HepG2 (cell line): ENCODE measurements around the gene SLC2A5. TPM values are rescaled to one million over a fixed set of nuclear protein-coding genes. Genes with fewer than 3 reads are reported as not detected.

Experiments used
- ATAC-seq: fragments of 200-7000 bp; cut with Tn5 transposase; 3 replicates; pipeline ENCODE4 v1.9.1; 2020; ENCODE audit warnings: mild to moderate bottlenecking, moderate library complexity
- BruUV-seq: library from RNA; stranded (reverse); fragments of 400-500 nt; replicated peaks from 2 replicates; lab custom pipeline; 2021; lab: Mats Ljungman, UMichigan
- CTCF ChIA-PET: fragments of 300-600 bp; formaldehyde crosslinking; extraction: SDS; loops from one replicate; lab custom pipeline; 2021; ENCODE audit warnings: low total read pairs, inconsistent platforms, low intra/inter-chr PET ratio; lab: Yijun Ruan, JAX
- POLR2A ChIA-PET: fragments of 350-600 bp; sonication (Branson Sonifier 250); formaldehyde crosslinking; loops from one replicate; lab custom pipeline; 2020; ENCODE audit warnings: antibody characterized with exemption, inconsistent platforms; lab: Yijun Ruan, JAX
- DNase-seq: peaks from one replicate; pipeline ENCODE4 v3.0.0-alpha.2; 2015; ENCODE audit warnings: low spot score
- FAIRE-seq: peaks from 3 replicates; lab custom pipeline; 2011; peaks lifted over from hg19 to GRCh38; lab: Jason Lieb, UNC
- H2AFZ ChIP-seq: one replicate; pipeline ENCODE4 v1.6.1; 2011; ENCODE audit warnings: low read length, inconsistent platforms
- H3K27ac ChIP-seq: fragments of 300-600 bp; 3 replicates; pipeline ENCODE4 v1.8.0; 2011; ENCODE audit warnings: mixed run types, mild to moderate bottlenecking, mixed read lengths, low read length, inconsistent platforms; ENCODE audit not compliant: insufficient read depth; ENCODE audit errors: extremely low read length
- H3K27me3 ChIP-seq, 2 experiments: fragments of 200-600 bp in 1 of 2; 2 replicates in 1 of 2; 3 replicates in 1 of 2; pipeline versions ENCODE4 v1.6.0 to v1.8.0; 2011; ENCODE audit warnings: low read length in 2 of 2, mild to moderate bottlenecking in 2 of 2, moderate library complexity in 2 of 2, inconsistent platforms in 1 of 2; ENCODE audit not compliant: insufficient read depth in 2 of 2, control insufficient read depth in 1 of 2
- H3K36me3 ChIP-seq, 2 experiments: fragments of 200-600 bp in 1 of 2; replicated peaks in 1 of 2; 2 replicates in 1 of 2; 3 replicates in 1 of 2; pipeline versions ENCODE4 v1.5.1 to v1.8.0; 2011; ENCODE audit warnings: low read length in 2 of 2, inconsistent platforms in 1 of 2; ENCODE audit not compliant: insufficient read depth in 2 of 2, control insufficient read depth in 1 of 2
- H3K4me1 ChIP-seq: 2 replicates; pipeline ENCODE4 v1.5.1; 2012; ENCODE audit warnings: low read length, inconsistent platforms; ENCODE audit not compliant: insufficient read depth
- H3K4me2 ChIP-seq: 2 replicates; pipeline ENCODE4 v1.6.0; 2011; ENCODE audit warnings: low read depth, low read length, inconsistent platforms
- H3K4me3 ChIP-seq, 3 experiments: fragments of 200-600 bp in 1 of 3; sonication (generic), shearing (Covaris generic) in 1 of 3; replicated peaks in 1 of 3; 2 replicates each; pipeline ENCODE4 v1.5.1; 2011 to 2016; ENCODE audit warnings: low read length in 3 of 3, inconsistent platforms in 2 of 3, low read depth in 2 of 3, mild to moderate bottlenecking in 2 of 3, control low read depth in 1 of 3, mixed read lengths in 1 of 3; ENCODE audit not compliant: insufficient read depth in 1 of 3
- H3K79me2 ChIP-seq: one replicate; pipeline ENCODE4 v1.6.1; 2011; ENCODE audit warnings: low read length, inconsistent platforms; ENCODE audit not compliant: insufficient read depth
- H3K9ac ChIP-seq: 2 replicates; pipeline ENCODE4 v1.6.0; 2011; ENCODE audit warnings: mild to moderate bottlenecking, low read depth, low read length, inconsistent platforms; ENCODE audit not compliant: insufficient read depth
- H3K9me3 ChIP-seq: 2 replicates; pipeline ENCODE4 v1.5.1; 2012; ENCODE audit warnings: mild to moderate bottlenecking, low read length
- H4K20me1 ChIP-seq: 2 replicates; pipeline ENCODE4 v1.6.0; 2011; ENCODE audit warnings: inconsistent platforms, mild to moderate bottlenecking, low read length, moderate library complexity; ENCODE audit not compliant: insufficient read depth
- BRD4 ChIP-seq: sonication (generic); formaldehyde crosslinking; IDR thresholded peaks from 2 replicates; pipeline ENCODE4 v1.4.0; 2020; ENCODE audit warnings: missing genetic modification reagents
- CEBPZ ChIP-seq: IDR thresholded peaks from 2 replicates; pipeline ENCODE4 v1.6.1; 2012; ENCODE audit warnings: low read length, improper control_type of control experiment
- ETV5 ChIP-seq: IDR thresholded peaks from 2 replicates; pipeline ENCODE4 v1.6.1; 2018; ENCODE audit warnings: missing biosample characterization, missing genetic modification reagents, inconsistent platforms, borderline replicate concordance
- NCOR1 ChIP-seq: fragments of 200-600 bp; sonication (generic); IDR thresholded peaks from 2 replicates; pipeline ENCODE4 v1.7.0; 2017; ENCODE audit warnings: antibody characterized with exemption, low read length, borderline replicate concordance
- ONECUT2 ChIP-seq: sonication (generic); formaldehyde crosslinking; IDR thresholded peaks from 2 replicates; pipeline ENCODE4 v1.4.0; 2020; ENCODE audit warnings: missing genetic modification reagents
- PHF20 ChIP-seq: sonication (generic); formaldehyde crosslinking; IDR thresholded peaks from 2 replicates; pipeline ENCODE4 v1.5.0; 2020; ENCODE audit warnings: mild to moderate bottlenecking, missing genetic modification reagents
- PTBP1 ChIP-seq: fragments of 200-400 bp; formaldehyde crosslinking; IDR thresholded peaks from 2 replicates; pipeline ENCODE4 v1.6.1; 2018; ENCODE audit warnings: low read length, low read depth; ENCODE audit not compliant: poor library complexity, severe bottlenecking
- RBM22 ChIP-seq: fragments of 200-400 bp; formaldehyde crosslinking; optimal IDR thresholded peaks from 2 replicates; pipeline ENCODE3; 2017; ENCODE audit warnings: mild to moderate bottlenecking, low read length, moderate library complexity
- XRCC5 ChIP-seq: fragments of 200-400 bp; formaldehyde crosslinking; optimal IDR thresholded peaks from 2 replicates; pipeline ENCODE3; 2017; ENCODE audit warnings: mild to moderate bottlenecking, low read length
- ZMYM2 ChIP-seq: sonication (generic); formaldehyde crosslinking; IDR thresholded peaks from 2 replicates; pipeline ENCODE4 v1.8.0; 2022; ENCODE audit warnings: mild to moderate bottlenecking, missing genetic modification reagents
- ZNF326 ChIP-seq: sonication (generic); formaldehyde crosslinking; IDR thresholded peaks from 2 replicates; pipeline ENCODE4 v1.4.0; 2020; ENCODE audit warnings: missing genetic modification reagents, borderline replicate concordance
- ZNF337 ChIP-seq: sonication (generic); formaldehyde crosslinking; IDR thresholded peaks from 2 replicates; pipeline ENCODE4 v1.5.1; 2020; ENCODE audit warnings: missing genetic modification reagents, low read depth, mild to moderate bottlenecking, borderline replicate concordance
- ZNF382 ChIP-seq: sonication (generic); formaldehyde crosslinking; IDR thresholded peaks from 2 replicates; pipeline ENCODE4 v1.5.0; 2020; ENCODE audit warnings: missing genetic modification reagents, mild to moderate bottlenecking, borderline replicate concordance
- ZNF564 ChIP-seq: sonication (generic); formaldehyde crosslinking; IDR thresholded peaks from 2 replicates; pipeline ENCODE4 v1.8.1; 2023; ENCODE audit warnings: mild to moderate bottlenecking, missing genetic modification reagents
- ZNF883 ChIP-seq: sonication (generic); formaldehyde crosslinking; IDR thresholded peaks from 2 replicates; pipeline ENCODE4 v1.5.1; 2020; ENCODE audit warnings: mild to moderate bottlenecking, missing genetic modification reagents; ENCODE audit errors: not compliant biosample characterization
- WGBS: methylation state at CpG from one replicate; pipeline ENCODE4 v1.1.6; 2017; ENCODE audit warnings: low lambda C conversion rate; 5-methylcytosine and 5-hydroxymethylcytosine counted together
- in situ Hi-C: cut with HindIII; loops from 2 replicates; pipeline ENCODE4 v1.10.0; 2017; ENCODE audit warnings: low pct_unique_long_range_greater_than_20kb; ENCODE audit not compliant: extremely low pct_ligation_motif_present
- intact Hi-C: fragments of 100-400 bp; cut with micrococcal nuclease; formaldehyde crosslinking; loops from one replicate; pipeline ENCODE4 v1.10.0; 2022; ENCODE audit not compliant: unreplicated experiment
- polyA plus RNA-seq, 8 experiments: library from polyadenylated mRNA; depleted of rRNA in 3 of 8; stranded (reverse) in 7 of 8; unstranded in 1 of 8; fragments of >200 nt; fragmentation: Illumina TruSeq in 4 of 8; extraction: Trizol in 4 of 8; gene quantifications; 2 replicates each; pipeline versions ENCODE4 v1.2.1 to v1.2.3, GENCODE V29; 2011 to 2016; ENCODE audit warnings: low read depth in 4 of 8, missing spikeins in 1 of 8, mixed read lengths in 1 of 8; ENCODE audit not compliant: insufficient read depth in 1 of 8
- total RNA-seq, 5 experiments: library from RNA; depleted of rRNA; stranded (reverse); fragments of >200 nt; fragmentation: Illumina TruSeq; extraction: Trizol; gene quantifications; 2 replicates each; pipeline ENCODE4 v1.2.3, GENCODE V29; 2016; ENCODE audit warnings: low read depth in 1 of 5
- TF ChIP-seq, protein P1 (sequence below): IDR thresholded peaks from 2 replicates; pipeline ENCODE4 v1.6.1; 2018; ENCODE audit warnings: missing genetic modification reagents, mild to moderate bottlenecking, missing compliant biosample characterization

The SLC2A5 gene
- total and polyA plus RNA-seq, 2 of the 13 experiments (the other 11 are each of a cell fraction or from before 2014, with no cell fraction given): 0.04 to 0.54 TPM

GRCh38 chr1:9044236-9044635 is 25.2 kb downstream of the SLC2A5 start:
- H2AFZ ChIP-seq: no peak overlapping the region
- H3K4me3 ChIP-seq: no peak overlapping the region
- H3K4me2 ChIP-seq: no peak overlapping the region
- no peaks in the 10 kb centered on the region for H3K9me3 ChIP-seq
- no TSS peak for BruUV-seq
- WGBS: 59% methylated on average over 4 of the region's 4 CpGs
- H3K79me2 ChIP-seq: no peaks in the 10 kb centered on the region
- ATAC-seq (no peak), FAIRE-seq (no peak)
- H4K20me1 ChIP-seq: no peaks in the 10 kb centered on the region
- no peaks in the 10 kb centered on the region for H3K36me3 ChIP-seq
- no peak for TF ChIP-seq XRCC5
- TF ChIP-seq PHF20 (CRISPR knock-in tag): no peak
- TF ChIP-seq ZNF382 (CRISPR knock-in tag): no peak
- no peak for TF ChIP-seq ZNF326 (CRISPR knock-in tag)
- TF ChIP-seq, all 625 proteins: peak for 0
- no peak for DNase-seq
- peaks cover 0 to 10% of the 10 kb centered on the region in 2 experiments; a peak in 2 of 5 replicates for H3K27me3 ChIP-seq
- ChIA-PET CTCF (no interaction called here), POLR2A (no interaction called here)
- intact Hi-C loops: no loop called here
- in situ Hi-C loops: no loop called here
- H3K9ac ChIP-seq: no peak overlapping the region
- no peaks in the 10 kb centered on the region for H3K4me1 ChIP-seq
- H3K27ac ChIP-seq: no peak overlapping the region

DNA sequence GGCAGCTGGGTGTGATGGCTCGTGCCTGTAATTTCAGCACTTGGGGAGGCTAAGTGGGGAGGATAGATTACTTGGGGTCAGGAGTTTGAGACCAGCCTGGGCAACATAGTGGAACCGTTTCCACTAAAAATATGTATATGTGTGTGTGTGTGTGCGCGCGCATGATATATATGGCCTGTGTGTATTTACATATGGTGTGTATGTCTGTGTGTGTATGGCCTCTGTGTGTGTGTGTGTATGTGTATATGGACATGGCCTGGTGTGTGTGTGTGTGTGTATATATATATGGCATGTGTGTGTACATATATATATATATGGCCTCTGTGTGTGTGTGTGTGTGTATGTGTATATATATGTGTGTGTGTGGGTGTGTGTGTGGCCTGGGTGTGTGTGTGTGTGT is 27.2 kb downstream of the SLC2A5 start:
- no peaks in the 10 kb centered on the region for H3K9me3 ChIP-seq
- ChIA-PET POLR2A (no interaction called here), CTCF (no interaction called here)
- WGBS: 62% methylated on average over 5 of the region's 5 CpGs
- in situ Hi-C loops: no loop called here
- no peak overlapping the region for H3K4me2 ChIP-seq
- no peaks in the 10 kb centered on the region for H3K4me1 ChIP-seq
- ATAC-seq (no peak), FAIRE-seq (no peak), DNase-seq (no peak)
- TF ChIP-seq ONECUT2 (no peak), ETV5 (CRISPR knock-in tag) (no peak), ZNF337 (CRISPR knock-in tag) (no peak), RBM22 (no peak), PTBP1 (no peak), ZNF883 (CRISPR knock-in tag) (no peak), ZNF564 (CRISPR knock-in tag) (no peak), ZMYM2 (no peak), BRD4 (no peak), NCOR1 (no peak), CEBPZ (no peak)
- TF ChIP-seq, protein P1, sequence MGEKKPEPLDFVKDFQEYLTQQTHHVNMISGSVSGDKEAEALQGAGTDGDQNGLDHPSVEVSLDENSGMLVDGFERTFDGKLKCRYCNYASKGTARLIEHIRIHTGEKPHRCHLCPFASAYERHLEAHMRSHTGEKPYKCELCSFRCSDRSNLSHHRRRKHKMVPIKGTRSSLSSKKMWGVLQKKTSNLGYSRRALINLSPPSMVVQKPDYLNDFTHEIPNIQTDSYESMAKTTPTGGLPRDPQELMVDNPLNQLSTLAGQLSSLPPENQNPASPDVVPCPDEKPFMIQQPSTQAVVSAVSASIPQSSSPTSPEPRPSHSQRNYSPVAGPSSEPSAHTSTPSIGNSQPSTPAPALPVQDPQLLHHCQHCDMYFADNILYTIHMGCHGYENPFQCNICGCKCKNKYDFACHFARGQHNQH (CRISPR knock-in tag): no peak
- no peaks in the 10 kb centered on the region for H4K20me1 ChIP-seq
- H3K79me2 ChIP-seq: no peaks in the 10 kb centered on the region
- no peak overlapping the region for H3K9ac ChIP-seq
- H3K27me3 ChIP-seq: peaks cover 1 to 18% of the 10 kb centered on the region in 2 experiments; a peak in 4 of 5 replicates
- H2AFZ ChIP-seq: no peak overlapping the region
- no peaks in the 10 kb centered on the region for H3K36me3 ChIP-seq
- intact Hi-C loops: no loop called here
- H3K4me3 ChIP-seq: no peak overlapping the region
- no TSS peak for BruUV-seq
- no peak overlapping the region for H3K27ac ChIP-seq
